ENCODE data around the gene BEND3.
A peak's percentile ranks its signal among the peaks of the same experiment; 100 is the strongest.
"Not testable (repeated sequence)": the region's sequence is repeated elsewhere in the genome, so short reads cannot be mapped to it uniquely, and the experiment has no call there.

BEND3 gene

GRCh38 chr6:107114926-107115694 lies at the start of gene BEND3:
TSS of gene BEND3 (minus strand) at chr6:107115515. CDS start at chr6:107099285, 16,230 bp downstream.
- no peak for DNase-seq

GRCh38 chr6:107164299-107164698 lies 49.0 kb upstream of the BEND3 start:
- DNase-seq: not testable (repeated sequence)

- DNase-seq: no peak
Measured at GRCh38 chr6:107161521-107161920, 46.2 kb upstream of the BEND3 start.

GRCh38 chr6:107156617-107157016 lies 41.3 kb upstream of the BEND3 start:
- DNase-seq: no peak

GRCh38 chr6:107154801-107155160 lies 39.5 kb upstream of the BEND3 start:
- no peak for DNase-seq

GRCh38 chr6:107154131-107154800 lies 39.0 kb upstream of the BEND3 start:
- DNase-seq: no peak

GRCh38 chr6:107152638-107153430 lies 37.5 kb upstream of the BEND3 start:
- DNase-seq: no peak

- no peak for DNase-seq
Measured at GRCh38 chr6:107144666-107145065, 29.4 kb upstream of the BEND3 start.

GRCh38 chr6:107144014-107144413 lies 28.7 kb upstream of the BEND3 start:
- no peak for DNase-seq

GRCh38 chr6:107140581-107140980 lies 25.3 kb upstream of the BEND3 start:
- DNase-seq: no peak

GRCh38 chr6:107136324-107136723 lies 21.0 kb upstream of the BEND3 start:
- DNase-seq: not testable (repeated sequence)

GRCh38 chr6:107135048-107135680 lies 19.8 kb upstream of the BEND3 start:
- not testable (repeated sequence) for DNase-seq

- peak in 1 of 2 donors; percentile 13 for DNase-seq
Measured at GRCh38 chr6:107132330-107132954, 17.1 kb upstream of the BEND3 start.

- DNase-seq: no peak
Measured at GRCh38 chr6:107129370-107129925, 14.1 kb upstream of the BEND3 start.

- DNase-seq: no peak
Measured at GRCh38 chr6:107128577-107128976, 13.3 kb upstream of the BEND3 start.

GRCh38 chr6:107128175-107128574 lies 12.9 kb upstream of the BEND3 start:
- DNase-seq: no peak

GRCh38 chr6:107125771-107126170 lies 10.5 kb upstream of the BEND3 start:
- no peak for DNase-seq

GRCh38 chr6:107124934-107125348 lies 9.6 kb upstream of the BEND3 start:
- peak in 1 of 2 donors; percentile 20 for DNase-seq

GRCh38 chr6:107123501-107123900 lies 8.2 kb upstream of the BEND3 start:
- DNase-seq: no peak

- DNase-seq: no peak
Measured at GRCh38 chr6:107122748-107123147, 7.4 kb upstream of the BEND3 start.

GRCh38 chr6:107121964-107122495 lies 6.7 kb upstream of the BEND3 start:
- DNase-seq: no peak

- DNase-seq: no peak
Measured at GRCh38 chr6:107121266-107121665, 6.0 kb upstream of the BEND3 start.
